WTC11 (cell line): ENCODE measurements around the gene TRIM17. TPM values are rescaled to one million over a fixed set of nuclear protein-coding genes. Genes with fewer than 3 reads are reported as not detected.

Source experiments
- ATAC-seq: fragments of 200-7000 bp; cut with Tn5 transposase; 2 replicates; pipeline ENCODE4 v1.10.0; 2021; ENCODE audit warnings: mild to moderate bottlenecking, moderate library complexity
- CTCF ChIA-PET: fragments of 300-600 bp; sonication (Branson Sonifier 250); formaldehyde crosslinking; loops from one replicate; lab custom pipeline; 2021; ENCODE audit warnings: antibody characterized with exemption; lab: Charles Lee
- POLR2A ChIA-PET: fragments of 350-600 bp; sonication (Branson Sonifier 250); formaldehyde crosslinking; loops from one replicate; lab custom pipeline; 2021; ENCODE audit warnings: antibody characterized with exemption; lab: Charles Lee
- DNase-seq: peaks from one replicate; pipeline ENCODE4 v3.0.0; 2021; ENCODE audit warnings: low spot score
- H3K27ac Mint-ChIP-seq: 2 replicates; pipeline ENCODE4 v1.8.0; 2021; ENCODE audit warnings: mixed read lengths
- H3K27me3 Mint-ChIP-seq: 2 replicates; pipeline ENCODE4 v1.8.0; 2021; ENCODE audit warnings: low read depth, mild to moderate bottlenecking, moderate library complexity, mixed read lengths
- H3K36me3 Mint-ChIP-seq: 2 replicates; pipeline ENCODE4 v1.8.0; 2021; ENCODE audit warnings: mixed read lengths
- H3K4me1 Mint-ChIP-seq: 2 replicates; pipeline ENCODE4 v1.8.0; 2022; ENCODE audit warnings: mixed read lengths
- H3K4me3 Mint-ChIP-seq: 2 replicates; pipeline ENCODE4 v1.8.0; 2021; ENCODE audit warnings: mild to moderate bottlenecking, moderate library complexity, mixed read lengths
- H3K9me3 Mint-ChIP-seq: 2 replicates; pipeline ENCODE4 v1.8.0; 2021; ENCODE audit warnings: mixed read lengths
- CREM ChIP-seq: sonication (generic); formaldehyde crosslinking; IDR thresholded peaks from 2 replicates; pipeline ENCODE4 v1.8.1; 2022; ENCODE audit warnings: mild to moderate bottlenecking, missing genetic modification reagents, moderate library complexity
- E2F5 ChIP-seq: sonication (generic); formaldehyde crosslinking; IDR thresholded peaks from 2 replicates; pipeline ENCODE4 v1.8.1; 2022; ENCODE audit warnings: mild to moderate bottlenecking, moderate library complexity, missing genetic modification reagents
- ELF4 ChIP-seq: sonication (generic); formaldehyde crosslinking; IDR thresholded peaks from 2 replicates; pipeline ENCODE4 v1.8.1; 2022; ENCODE audit warnings: low read depth, mild to moderate bottlenecking, moderate library complexity, missing genetic modification reagents
- ERG ChIP-seq: fragments of 250-450 bp; sonication (Bioruptor Pico); IDR thresholded peaks from 2 replicates; pipeline ENCODE4 v1.8.0; 2021; ENCODE audit warnings: mild to moderate bottlenecking
- FOXJ3 ChIP-seq: sonication (generic); formaldehyde crosslinking; IDR thresholded peaks from 2 replicates; pipeline ENCODE4 v1.9.0; 2021; ENCODE audit warnings: missing genetic modification reagents, mild to moderate bottlenecking, borderline replicate concordance
- GRHL2 ChIP-seq: fragments of 250-450 bp; sonication (Bioruptor Pico); IDR thresholded peaks from 2 replicates; pipeline ENCODE4 v1.8.0; 2022; ENCODE audit warnings: mild to moderate bottlenecking, moderate library complexity; ENCODE audit not compliant: insufficient replicate concordance, severe bottlenecking
- HMGXB4 ChIP-seq: sonication (generic); formaldehyde crosslinking; IDR thresholded peaks from 2 replicates; pipeline ENCODE4 v1.8.1; 2023; ENCODE audit warnings: mild to moderate bottlenecking, moderate library complexity, missing genetic modification reagents
- JAZF1 ChIP-seq: fragments of 250-450 bp; sonication (Bioruptor Pico); IDR thresholded peaks from 2 replicates; pipeline ENCODE4 v1.9.0; 2021; ENCODE audit warnings: moderate library complexity, mild to moderate bottlenecking, inconsistent platforms
- JUN ChIP-seq: sonication (generic); formaldehyde crosslinking; IDR thresholded peaks from 2 replicates; pipeline ENCODE4 v1.8.0; 2023; ENCODE audit warnings: mild to moderate bottlenecking, missing genetic modification reagents
- MAX ChIP-seq: sonication (generic); formaldehyde crosslinking; IDR thresholded peaks from 2 replicates; pipeline ENCODE4 v1.8.0; 2022; ENCODE audit warnings: mild to moderate bottlenecking, missing genetic modification reagents
- NFATC4 ChIP-seq: fragments of 250-450 bp; sonication (Bioruptor Pico); IDR thresholded peaks from 2 replicates; pipeline ENCODE4 v1.9.0; 2021; ENCODE audit warnings: mild to moderate bottlenecking
- PRRX2 ChIP-seq: fragments of 250-450 bp; sonication (Bioruptor Pico); IDR thresholded peaks from 2 replicates; pipeline ENCODE4 v1.8.0; 2021; ENCODE audit warnings: mild to moderate bottlenecking
- RORB ChIP-seq: fragments of 250-450 bp; sonication (Bioruptor Pico); IDR thresholded peaks from 2 replicates; pipeline ENCODE4 v1.9.0; 2021; ENCODE audit warnings: mild to moderate bottlenecking
- TP53 ChIP-seq: sonication (generic); formaldehyde crosslinking; IDR thresholded peaks from 2 replicates; pipeline ENCODE4 v1.8.1; 2023; ENCODE audit warnings: mild to moderate bottlenecking, missing genetic modification reagents
- ZBTB21 ChIP-seq: sonication (generic); formaldehyde crosslinking; IDR thresholded peaks from 2 replicates; pipeline ENCODE4 v1.8.1; 2023; ENCODE audit warnings: mild to moderate bottlenecking, missing genetic modification reagents, borderline replicate concordance
- ZBTB43 ChIP-seq: sonication (generic); formaldehyde crosslinking; IDR thresholded peaks from 2 replicates; pipeline ENCODE4 v1.8.1; 2023; ENCODE audit warnings: mild to moderate bottlenecking, missing genetic modification reagents
- ZNF396 ChIP-seq: fragments of 250-450 bp; sonication (Bioruptor Pico); IDR thresholded peaks from 2 replicates; pipeline ENCODE4 v1.8.0; 2021; ENCODE audit warnings: mild to moderate bottlenecking, moderate library complexity, borderline replicate concordance
- ZNF512 ChIP-seq: sonication (generic); formaldehyde crosslinking; IDR thresholded peaks from 2 replicates; pipeline ENCODE4 v1.8.1; 2022; ENCODE audit warnings: missing genetic modification reagents, borderline replicate concordance
- ZNF532 ChIP-seq: fragments of 250-450 bp; sonication (Bioruptor Pico); IDR thresholded peaks from 2 replicates; pipeline ENCODE4 v1.9.0; 2021; ENCODE audit warnings: mild to moderate bottlenecking, borderline replicate concordance
- total RNA-seq: library from RNA; stranded (reverse); gene quantifications from 3 replicates; pipeline ENCODE4 v1.2.3, GENCODE V29; 2021

Gene TRIM17
- total RNA-seq, 1 experiment from 2014 or later = 2.6 TPM

- TF ChIP-seq GRHL2 = no peak
- peak; percentile 53; the same call in 1 of the 2 replicates for TF ChIP-seq E2F5 (CRISPR knock-in tag)
- TF ChIP-seq PRRX2 = peak; percentile 58; the same call in 1 of the 2 replicates
- TF ChIP-seq JAZF1 (CRISPR knock-in tag) = no peak
- 0 out of 2 replicates have a peak, but pooled peaks have one; percentile 27 for TF ChIP-seq ERG (CRISPR knock-in tag)
- TF ChIP-seq ZNF532 (CRISPR knock-in tag) = no peak
- TF ChIP-seq JUN (CRISPR knock-in tag) = no peak
- no peak for TF ChIP-seq ELF4 (CRISPR knock-in tag)
- peak; percentile 94 for TF ChIP-seq HMGXB4 (CRISPR knock-in tag)
These were observed 40.9 kb upstream of the TRIM17 start (continued) for GRCh38 chr1:228457396-228458176.

GRCh38 chr1:228457017-228457395, 40.3 kb upstream of the TRIM17 start:
- peak overlapping the region; percentile 100 for H3K27ac Mint-ChIP-seq
- ChIA-PET CTCF (interaction anchor here (0.7 to 2.2 kb wide), 10 partner anchors 10 to 64 kb away, joined by 3 to 12 read pairs (median 3); no protein-coding TSS in a partner anchor), POLR2A (interaction anchor here (0.6 to 3.1 kb wide), 16 partner anchors 9 to 391 kb away, joined by 3 to 52 read pairs (median 6); partner anchors contain the start of genes RNF187 and TRIM11)
- H3K4me3 Mint-ChIP-seq = peak overlapping the region; percentile 96
- ATAC-seq = peak; percentile 1
- no peaks in the 10 kb centered on the region for H3K9me3 Mint-ChIP-seq
- no peak for DNase-seq
- TF ChIP-seq RORB (CRISPR knock-in tag) (no peak), ZBTB21 (CRISPR knock-in tag) (no peak), MAX (CRISPR knock-in tag) (no peak), ZNF396 (CRISPR knock-in tag) (no peak), ZBTB43 (CRISPR knock-in tag) (no peak), JAZF1 (CRISPR knock-in tag) (no peak), CREM (CRISPR knock-in tag) (no peak), NFATC4 (CRISPR knock-in tag) (no peak), ZNF512 (CRISPR knock-in tag) (no peak), TP53 (CRISPR knock-in tag) (no peak), FOXJ3 (CRISPR knock-in tag) (no peak), JUN (CRISPR knock-in tag) (no peak), ELF4 (CRISPR knock-in tag) (no peak), GRHL2 (no peak)
- H3K27me3 Mint-ChIP-seq = peaks cover 6% of the 10 kb centered on the region
- peaks cover 3% of the 10 kb centered on the region; the same call in 1 of the 2 replicates for H3K36me3 Mint-ChIP-seq
- H3K4me1 Mint-ChIP-seq = peaks cover 30% of the 10 kb centered on the region
